GM19023 (cell line): ENCODE measurements around the gene TDP1.

Experiments
- ATAC-seq: cut with Tn5 transposase; IDR thresholded peaks from one replicate; pipeline ENCODE4 v1.9.1; 2021; ENCODE audit warnings: mild to moderate bottlenecking, moderate library complexity; ENCODE audit not compliant: unreplicated experiment

TDP1 gene

DNA sequence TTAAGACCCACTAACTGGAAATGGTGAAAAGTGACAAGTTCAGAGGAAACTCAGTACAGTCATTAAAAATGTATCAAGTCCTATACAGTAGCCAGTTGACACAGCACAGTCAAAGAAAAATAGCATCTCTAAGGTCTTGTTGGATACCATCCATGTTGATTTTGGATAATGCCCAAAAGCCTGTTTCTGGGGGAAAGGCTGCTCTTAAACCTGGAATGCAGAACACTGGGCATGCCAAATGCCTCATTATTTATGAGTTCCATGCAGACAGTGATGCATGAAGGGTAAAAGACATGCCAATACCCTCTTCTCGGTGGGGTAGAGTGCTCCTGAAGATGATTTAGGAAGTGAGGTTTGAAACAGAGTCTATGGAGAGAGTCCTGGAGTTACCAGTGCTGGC, 135.7 kb downstream of the TDP1 start:
- ATAC-seq, result no peak

DNA sequence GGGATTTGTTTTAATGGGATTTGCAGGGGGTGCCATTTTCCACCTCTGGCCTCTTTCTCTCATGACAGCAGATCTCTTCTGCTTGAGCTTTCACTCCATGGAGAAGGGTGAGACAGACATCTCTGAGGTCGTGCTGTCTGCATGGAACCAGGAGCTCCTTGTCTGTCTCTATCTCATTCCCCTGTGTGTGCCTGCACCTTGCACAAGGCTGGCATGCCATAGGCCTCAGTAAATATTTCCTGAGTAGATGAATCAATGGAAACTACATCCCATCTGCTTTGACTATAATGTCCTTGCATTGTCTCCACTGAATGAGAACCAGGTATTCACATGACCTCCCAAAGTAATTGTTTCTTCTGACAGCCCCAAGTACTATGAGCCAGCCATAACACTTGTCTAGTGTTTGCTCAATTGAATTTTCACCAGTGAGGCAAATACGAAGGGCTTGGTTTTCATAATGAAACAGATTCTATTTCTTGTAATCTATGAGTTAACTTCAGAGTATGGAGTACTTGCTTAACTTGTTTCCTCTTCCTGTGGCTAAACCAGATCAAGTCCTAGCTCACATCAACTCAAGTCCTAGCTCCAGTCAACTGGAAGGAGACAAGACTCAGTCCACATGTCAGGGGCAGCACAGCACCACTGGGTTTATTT, 138.3 kb downstream of the TDP1 start:
- no peak for ATAC-seq
